ENCODE measurements around the gene SSH2. TPM values are rescaled to one million over a fixed set of nuclear protein-coding genes. Genes with fewer than 3 reads are reported as not detected.
A peak's percentile ranks its signal among the peaks of the same experiment; 100 is the strongest.
"Not testable (repeated sequence)": the region's sequence is repeated elsewhere in the genome, so short reads cannot be mapped to it uniquely, and the experiment has no call there.

Gene SSH2, protein sequence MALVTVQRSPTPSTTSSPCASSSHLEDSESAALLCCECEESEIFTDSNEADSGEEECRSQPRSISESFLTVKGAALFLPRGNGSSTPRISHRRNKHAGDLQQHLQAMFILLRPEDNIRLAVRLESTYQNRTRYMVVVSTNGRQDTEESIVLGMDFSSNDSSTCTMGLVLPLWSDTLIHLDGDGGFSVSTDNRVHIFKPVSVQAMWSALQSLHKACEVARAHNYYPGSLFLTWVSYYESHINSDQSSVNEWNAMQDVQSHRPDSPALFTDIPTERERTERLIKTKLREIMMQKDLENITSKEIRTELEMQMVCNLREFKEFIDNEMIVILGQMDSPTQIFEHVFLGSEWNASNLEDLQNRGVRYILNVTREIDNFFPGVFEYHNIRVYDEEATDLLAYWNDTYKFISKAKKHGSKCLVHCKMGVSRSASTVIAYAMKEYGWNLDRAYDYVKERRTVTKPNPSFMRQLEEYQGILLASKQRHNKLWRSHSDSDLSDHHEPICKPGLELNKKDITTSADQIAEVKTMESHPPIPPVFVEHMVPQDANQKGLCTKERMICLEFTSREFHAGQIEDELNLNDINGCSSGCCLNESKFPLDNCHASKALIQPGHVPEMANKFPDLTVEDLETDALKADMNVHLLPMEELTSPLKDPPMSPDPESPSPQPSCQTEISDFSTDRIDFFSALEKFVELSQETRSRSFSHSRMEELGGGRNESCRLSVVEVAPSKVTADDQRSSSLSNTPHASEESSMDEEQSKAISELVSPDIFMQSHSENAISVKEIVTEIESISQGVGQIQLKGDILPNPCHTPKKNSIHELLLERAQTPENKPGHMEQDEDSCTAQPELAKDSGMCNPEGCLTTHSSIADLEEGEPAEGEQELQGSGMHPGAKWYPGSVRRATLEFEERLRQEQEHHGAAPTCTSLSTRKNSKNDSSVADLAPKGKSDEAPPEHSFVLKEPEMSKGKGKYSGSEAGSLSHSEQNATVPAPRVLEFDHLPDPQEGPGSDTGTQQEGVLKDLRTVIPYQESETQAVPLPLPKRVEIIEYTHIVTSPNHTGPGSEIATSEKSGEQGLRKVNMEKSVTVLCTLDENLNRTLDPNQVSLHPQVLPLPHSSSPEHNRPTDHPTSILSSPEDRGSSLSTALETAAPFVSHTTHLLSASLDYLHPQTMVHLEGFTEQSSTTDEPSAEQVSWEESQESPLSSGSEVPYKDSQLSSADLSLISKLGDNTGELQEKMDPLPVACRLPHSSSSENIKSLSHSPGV (N-terminal part only)
- 33.8 TPM for polyA plus RNA-seq (2012; ENCODE audit: insufficient read depth, insufficient read length)

DNA sequence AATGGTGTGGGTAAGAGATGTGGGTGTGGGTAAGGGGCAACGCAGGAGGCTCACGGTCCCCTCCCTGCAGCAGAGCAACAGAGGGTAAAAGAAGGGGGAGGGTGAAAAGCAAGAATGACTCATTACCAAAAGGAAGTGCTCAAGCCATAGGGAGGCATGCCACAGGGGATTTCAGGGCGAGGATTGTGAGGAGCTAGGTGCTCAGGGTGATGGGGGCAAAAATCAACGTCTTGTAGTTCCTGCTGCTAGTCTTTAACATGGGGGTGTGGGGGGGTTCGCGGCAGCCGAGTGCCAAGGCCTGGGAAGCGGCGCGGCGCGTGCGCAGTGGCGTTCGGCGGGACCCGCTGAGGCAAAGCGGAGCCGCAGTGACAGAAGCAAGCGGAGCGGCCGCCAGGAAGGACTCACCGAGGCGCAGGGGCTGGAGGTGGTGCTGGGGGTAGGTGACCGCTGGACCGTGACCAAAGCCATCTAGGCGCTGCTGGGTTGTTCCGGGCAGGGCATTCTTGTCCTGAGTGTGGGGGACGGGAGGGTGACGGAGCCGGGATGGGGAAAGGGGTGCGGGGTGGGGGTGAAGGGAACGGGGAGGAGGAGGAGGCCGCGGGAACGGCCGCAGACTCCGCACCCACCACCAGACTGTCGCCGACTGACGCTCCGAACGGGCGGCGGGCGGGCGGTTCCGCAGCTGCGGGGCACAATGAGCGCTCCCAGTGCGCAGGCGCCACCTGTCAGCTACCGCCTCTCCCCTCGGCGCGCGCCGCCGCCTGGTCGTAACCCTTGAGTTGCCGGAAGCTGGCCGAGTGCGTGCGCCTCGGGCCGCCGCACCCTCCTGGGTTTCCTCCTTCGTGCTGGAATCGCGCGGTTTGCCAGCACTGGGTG, at the start of gene SSH2:
TSS of gene SSH2 (minus strand) at position 696 of the 876 bp plus-strand sequence. CDS start at position 468, 228 bp downstream.
- DNase-seq (ENCODE audit: low read depth, low spot score), result peak; percentile 78

DNA sequence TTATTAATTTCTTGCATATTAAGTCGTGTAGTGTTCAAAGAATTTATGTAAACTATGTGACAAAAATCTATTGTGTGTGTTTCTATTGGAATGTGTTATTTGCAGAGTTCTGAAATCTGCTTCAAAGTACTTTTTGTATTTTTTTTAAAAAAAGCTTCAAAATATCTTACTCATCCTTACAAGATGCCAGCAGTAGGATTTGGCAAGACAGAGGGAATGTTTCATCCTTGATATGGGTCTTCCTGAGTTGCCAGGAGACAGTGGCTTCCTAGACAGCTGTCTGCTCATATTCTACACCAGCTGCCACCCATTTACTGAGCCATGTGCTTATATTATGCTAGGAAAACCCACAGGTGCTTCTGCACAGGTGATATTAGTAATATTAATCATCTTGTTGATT, 47.8 kb upstream of the SSH2 start:
- H3K4me3 ChIP-seq (ENCODE audit: low read length), result no peak overlapping the region
- no peak for DNase-seq (ENCODE audit: low read depth, low spot score)

More for the DNA sequence above, at the start of gene SSH2:
- H3K4me3 ChIP-seq (ENCODE audit: low read length), result peak within 1 kb of the TSS; percentile 99

DNA sequence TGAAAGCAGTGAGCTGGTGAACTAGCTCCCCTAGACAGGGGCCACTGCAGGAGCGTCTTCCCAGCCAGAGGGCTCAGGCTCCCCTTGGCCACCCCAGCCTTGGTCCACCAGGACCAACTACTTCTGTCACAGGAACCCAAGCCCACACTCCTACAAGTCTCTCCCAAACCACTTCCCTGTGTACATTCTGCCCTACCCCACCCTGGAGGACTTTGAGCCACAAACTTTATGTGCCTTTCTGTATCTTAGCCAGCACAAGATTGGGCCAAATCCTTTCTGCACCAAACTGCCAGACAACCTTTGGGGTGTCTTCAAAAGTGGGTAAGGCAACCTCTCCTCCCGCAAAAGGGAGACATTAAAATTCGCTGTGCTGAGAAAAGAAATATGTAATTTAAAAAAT, 43.0 kb upstream of the SSH2 start:
- no peak overlapping the region for H3K4me3 ChIP-seq (ENCODE audit: low read length)
- DNase-seq (ENCODE audit: low read depth, low spot score), result no peak

DNA sequence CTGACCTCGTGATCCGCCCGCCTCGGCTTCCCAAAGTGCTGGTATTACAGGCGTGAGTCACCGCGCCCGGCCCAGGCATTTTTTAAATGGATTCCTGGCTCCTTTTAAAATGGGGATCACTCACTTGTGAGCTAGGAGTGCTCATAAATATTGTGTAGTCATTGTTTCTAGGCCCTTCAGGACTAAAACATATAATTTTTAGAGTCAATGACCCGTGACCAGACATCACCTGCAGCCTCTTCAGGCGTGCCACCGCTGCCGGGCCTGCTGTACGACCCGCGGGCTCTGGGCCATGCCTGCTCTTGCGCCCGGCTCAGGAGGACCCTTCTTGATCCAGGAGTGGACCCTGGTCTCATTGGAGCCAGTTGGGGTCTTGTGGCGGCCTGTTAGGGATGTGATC, 42.2 kb upstream of the SSH2 start:
- H3K4me3 ChIP-seq (ENCODE audit: low read length), result no peak overlapping the region
- no peak for DNase-seq (ENCODE audit: low read depth, low spot score)

DNA sequence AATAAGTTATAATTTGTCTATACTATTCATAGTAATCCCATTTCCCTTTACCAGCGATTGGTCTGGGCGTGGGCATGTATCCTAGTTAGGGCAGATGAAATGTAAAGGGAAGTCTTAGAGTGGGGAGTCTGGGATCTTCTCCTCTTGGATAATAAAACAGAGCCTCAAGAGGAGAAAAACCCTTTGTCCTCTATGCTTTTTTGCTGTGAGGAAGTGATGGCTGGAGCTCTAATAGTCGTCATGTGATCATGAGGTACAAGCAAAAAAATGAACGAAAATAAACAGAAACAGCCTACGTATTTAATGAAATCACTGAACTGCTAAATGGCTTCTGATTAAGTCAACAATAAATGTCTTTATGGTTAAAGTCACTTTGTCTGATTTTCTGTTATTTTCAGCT, 38.2 kb upstream of the SSH2 start:
- no peak for DNase-seq (ENCODE audit: low read depth, low spot score)
- no peak overlapping the region for H3K4me3 ChIP-seq (ENCODE audit: low read length)

DNA sequence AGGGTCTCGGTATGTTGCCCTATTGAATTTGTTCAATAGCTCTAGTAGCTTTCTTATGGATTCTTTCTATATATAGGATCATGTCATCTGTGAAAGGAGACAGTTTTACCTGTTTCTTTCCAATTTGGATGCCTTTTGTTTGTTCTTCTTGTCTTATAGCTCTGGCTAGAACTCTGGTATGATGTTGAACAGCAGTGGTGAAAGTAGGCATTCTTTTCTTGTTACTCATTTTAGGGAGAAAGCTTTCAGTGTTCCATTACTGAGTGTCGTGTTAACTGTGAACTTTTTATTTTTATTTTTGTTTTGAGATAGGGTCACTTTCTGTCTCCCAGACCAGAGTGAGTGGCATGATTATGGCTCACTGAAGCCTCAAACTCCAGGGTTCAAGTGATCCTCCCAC, 32.6 kb upstream of the SSH2 start:
- no peak for DNase-seq (ENCODE audit: low read depth, low spot score)
- H3K4me3 ChIP-seq (ENCODE audit: low read length), result no peak overlapping the region

DNA sequence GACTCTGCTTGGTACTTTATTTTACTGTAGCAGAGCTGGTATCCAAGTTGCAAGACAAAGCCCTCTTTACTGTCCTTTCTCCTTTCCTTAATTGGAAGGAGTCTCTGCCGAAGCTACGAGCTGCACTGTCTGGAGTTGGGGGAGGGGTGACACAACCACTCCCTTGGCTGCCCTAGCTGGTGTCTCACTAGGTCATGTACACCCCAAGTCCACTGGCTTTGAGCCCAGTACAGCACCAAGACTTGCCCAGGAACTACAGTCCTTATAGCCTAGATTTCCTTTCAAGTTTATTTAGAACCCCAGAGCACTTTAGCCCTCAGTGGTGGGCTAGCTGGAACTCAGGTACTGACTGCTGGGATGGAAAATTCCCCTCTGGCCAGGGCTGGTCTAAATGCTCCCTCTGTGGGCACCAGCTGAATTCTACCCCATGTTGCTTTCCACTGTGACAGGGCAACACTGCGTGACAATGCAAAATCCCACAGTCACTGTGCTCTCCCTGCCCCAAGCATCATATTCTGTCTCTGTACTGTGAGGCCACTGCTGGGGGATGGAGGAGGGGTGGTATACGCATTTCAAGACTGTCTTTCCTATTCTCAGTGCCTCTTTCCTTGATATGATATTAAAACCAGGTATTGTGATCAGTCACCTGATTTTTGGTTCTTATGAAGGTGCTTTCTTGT, 29.8 kb upstream of the SSH2 start:
- no peak for DNase-seq (ENCODE audit: low read depth, low spot score)
- H3K4me3 ChIP-seq (ENCODE audit: low read length), result no peak overlapping the region

DNA sequence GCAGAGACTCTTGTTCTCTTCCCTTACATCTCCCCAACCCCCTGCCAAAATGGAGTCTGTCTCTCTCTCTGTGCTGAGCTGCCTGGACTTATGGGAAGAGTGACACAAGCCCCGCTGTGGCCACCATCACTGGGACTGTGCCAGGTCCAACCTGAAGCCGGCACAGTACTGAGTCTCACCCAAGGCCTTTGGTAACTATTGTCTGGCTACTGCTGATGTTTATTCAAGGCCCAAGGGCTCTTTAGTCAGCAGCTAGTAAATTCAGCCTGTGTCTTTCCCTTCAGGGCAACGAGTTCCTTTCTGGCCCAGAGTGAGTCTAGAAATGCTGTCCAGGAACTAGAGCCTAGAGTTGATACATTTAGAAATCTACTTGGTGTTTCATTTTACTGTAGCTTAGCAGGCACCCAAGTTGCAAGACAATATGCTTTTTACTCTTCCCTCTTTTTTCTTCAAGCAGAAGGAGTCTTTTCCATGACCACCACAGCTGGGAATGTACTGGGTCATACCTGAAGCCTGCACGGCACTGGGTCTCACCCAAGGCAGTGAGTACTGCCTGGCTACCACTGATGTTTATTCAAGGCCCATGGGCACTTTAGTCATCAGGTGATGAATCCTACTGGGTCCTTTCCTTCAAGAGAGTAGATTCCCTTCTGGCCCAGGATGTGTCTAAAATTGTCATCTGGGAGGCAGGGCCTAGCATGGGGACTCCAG, 29.1 kb upstream of the SSH2 start:
- no peak for DNase-seq (ENCODE audit: low read depth, low spot score)

DNA sequence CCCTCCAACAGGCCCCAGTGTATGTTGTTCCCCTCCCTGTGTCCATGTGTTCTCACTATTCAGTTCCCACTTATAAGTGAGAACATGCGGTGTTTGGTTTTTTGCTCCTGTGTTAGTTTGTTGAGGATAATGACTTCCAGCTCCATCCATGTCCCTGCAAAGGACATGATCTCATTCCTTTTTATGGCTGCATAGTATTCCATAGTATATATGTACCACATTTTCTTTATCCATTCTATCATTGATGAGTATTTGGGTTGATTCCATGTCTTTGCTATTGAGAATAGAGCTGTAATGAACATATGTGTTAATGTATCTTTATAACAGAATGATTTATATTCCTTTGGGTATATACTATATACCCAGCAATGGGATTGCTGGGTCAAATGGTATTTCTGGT, 27.5 kb upstream of the SSH2 start:
- not testable (repeated sequence) for DNase-seq (ENCODE audit: low read depth, low spot score); H3K4me3 ChIP-seq (ENCODE audit: low read length)

More for the DNA sequence above, 29.1 kb upstream of the SSH2 start:
- no peak overlapping the region for H3K4me3 ChIP-seq (ENCODE audit: low read length)

DNA sequence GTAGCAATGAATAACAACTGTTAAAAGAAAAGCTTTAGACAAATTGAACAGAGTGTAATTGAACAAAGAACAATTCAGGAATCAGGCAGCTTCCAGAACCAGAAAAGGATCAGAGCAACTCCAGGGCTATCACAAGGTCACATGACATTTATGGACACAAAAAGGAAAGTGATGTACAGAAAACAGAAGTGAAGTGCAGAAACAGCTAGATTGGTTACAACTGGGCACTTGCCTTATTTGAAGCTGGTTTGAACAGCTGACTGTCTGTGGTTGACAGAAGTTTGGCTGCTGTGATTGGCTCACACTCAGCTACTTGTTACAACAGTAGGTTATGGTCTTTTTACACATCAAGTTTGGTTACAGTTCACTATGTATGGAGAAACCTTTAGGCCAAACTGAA, 26.2 kb upstream of the SSH2 start:
- no peak for DNase-seq (ENCODE audit: low read depth, low spot score)
- no peak overlapping the region for H3K4me3 ChIP-seq (ENCODE audit: low read length)

DNA sequence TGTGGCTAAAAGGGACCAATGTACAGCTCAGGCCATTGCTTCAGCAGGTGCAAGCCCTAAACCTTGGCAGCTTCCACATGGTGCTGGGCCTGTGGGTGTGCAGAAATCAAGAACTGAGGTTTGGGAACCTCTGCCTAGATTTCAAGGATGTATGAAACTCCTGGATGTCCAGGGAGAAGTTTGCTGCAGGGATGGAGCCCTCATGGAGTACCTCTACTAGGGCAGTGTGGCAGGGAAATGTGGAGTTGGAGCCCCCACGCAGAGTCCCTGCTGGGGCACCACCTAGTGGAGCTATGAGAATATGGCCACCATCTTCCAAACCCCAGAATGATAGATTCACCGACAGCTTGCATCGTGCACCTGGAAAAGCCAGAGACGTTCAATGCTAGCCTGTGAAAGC, 24.4 kb upstream of the SSH2 start:
- DNase-seq (ENCODE audit: low read depth, low spot score), result no peak
- no peak overlapping the region for H3K4me3 ChIP-seq (ENCODE audit: low read length)

DNA sequence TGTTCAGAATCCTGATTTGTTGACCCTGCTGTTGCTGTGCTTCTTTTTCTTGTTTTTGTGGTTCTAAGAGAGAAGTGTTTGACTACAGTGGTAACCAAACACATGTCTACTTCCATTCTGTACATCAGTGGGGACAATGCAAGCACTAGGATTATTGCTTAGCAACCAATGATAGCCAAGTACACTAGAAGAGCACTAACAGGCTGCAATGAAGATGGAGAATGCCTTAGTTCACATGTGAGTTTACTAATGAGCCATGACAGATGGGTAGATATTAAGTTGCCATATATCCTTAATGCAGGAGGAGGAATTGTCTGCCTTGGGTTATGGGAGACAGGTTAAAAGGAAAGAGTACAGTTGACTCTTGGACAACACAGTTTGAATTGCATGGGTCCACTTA, 19.7 kb upstream of the SSH2 start:
- no peak for DNase-seq (ENCODE audit: low read depth, low spot score)
- no peak overlapping the region for H3K4me3 ChIP-seq (ENCODE audit: low read length)

DNA sequence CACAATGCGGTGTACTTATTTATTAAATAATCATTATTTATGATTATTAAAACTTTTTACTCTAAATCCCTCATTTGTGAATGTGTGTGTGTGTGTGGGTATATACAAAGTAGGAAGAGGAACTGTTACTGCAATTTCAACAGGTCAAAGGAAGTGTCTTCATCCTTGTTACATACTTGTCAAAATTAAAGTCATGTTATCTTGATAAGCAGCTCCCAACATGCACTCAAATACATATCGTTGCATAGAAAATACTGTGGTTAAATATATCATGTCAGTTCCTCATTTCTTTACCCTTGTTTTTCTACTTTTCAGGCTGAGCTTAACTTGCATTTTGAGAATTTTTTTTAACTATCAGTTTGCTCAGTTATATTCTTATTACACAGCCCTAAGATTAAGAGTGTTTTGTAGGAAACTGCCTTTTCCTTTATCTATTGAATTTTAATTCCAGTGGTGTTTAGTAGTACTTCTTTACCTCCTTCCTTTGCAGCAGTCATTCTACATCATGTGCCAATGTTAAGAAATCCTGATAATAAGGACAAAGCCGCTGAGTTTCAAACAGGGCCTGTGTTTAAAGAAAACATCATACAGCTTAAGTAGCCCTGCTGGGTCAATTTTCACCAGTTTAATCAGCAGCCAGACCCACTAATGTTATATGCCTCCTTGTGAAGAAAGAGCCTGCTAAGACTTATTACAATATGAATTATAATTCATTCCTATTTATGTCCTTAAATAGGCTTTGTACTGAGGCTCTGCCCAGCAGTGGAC, 18.6 kb upstream of the SSH2 start:
- H3K4me3 ChIP-seq (ENCODE audit: low read length), result no peak overlapping the region
- DNase-seq (ENCODE audit: low read depth, low spot score), result no peak

DNA sequence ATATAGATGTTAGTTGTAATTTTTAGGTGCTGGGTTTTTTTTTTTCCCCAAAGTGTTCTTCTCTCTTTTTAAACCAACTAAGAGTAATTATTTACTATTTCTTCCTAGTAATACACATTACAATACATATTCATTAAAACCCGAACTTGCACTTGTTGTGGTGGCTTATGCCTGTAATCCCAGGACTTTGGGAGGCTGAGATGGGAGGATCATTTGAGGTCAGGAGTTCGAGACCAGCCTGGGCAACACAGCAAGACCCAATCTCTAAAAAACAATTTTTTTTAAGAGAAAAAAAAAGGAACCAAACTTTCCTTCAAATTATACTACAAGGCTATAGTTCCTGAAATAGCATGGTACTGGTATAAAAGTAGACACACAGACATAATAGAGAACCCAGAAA, 15.3 kb upstream of the SSH2 start:
- DNase-seq (ENCODE audit: low read depth, low spot score), result no peak
- H3K4me3 ChIP-seq (ENCODE audit: low read length), result no peak overlapping the region

DNA sequence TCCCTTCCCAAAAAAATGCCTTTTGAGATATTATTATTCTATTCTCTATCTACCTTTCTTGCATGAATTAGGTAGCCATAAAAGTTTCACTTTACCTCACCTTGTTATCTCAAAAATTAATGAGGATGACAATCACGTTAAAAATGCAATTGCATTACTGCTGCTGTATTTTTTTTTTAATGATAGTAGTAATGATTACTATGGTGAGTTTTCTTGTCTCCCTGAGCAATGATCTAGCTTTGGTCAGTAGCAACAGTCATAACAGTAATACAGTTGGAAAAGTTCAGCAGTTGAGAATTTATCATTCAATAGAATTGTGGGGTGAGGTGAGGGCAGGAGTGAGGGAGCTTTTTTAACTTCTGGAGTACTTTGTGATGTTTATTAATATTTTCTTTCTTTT, 11.3 kb upstream of the SSH2 start, which contains the start of gene EFCAB5:
TSS of gene EFCAB5 (plus strand) at position 301 of the 400 bp plus-strand sequence. CDS start 163 bp downstream, outside the sequence.
- H3K4me3 ChIP-seq (ENCODE audit: low read length), result no peak within 1 kb of the TSS
- no peak for DNase-seq (ENCODE audit: low read depth, low spot score)

DNA sequence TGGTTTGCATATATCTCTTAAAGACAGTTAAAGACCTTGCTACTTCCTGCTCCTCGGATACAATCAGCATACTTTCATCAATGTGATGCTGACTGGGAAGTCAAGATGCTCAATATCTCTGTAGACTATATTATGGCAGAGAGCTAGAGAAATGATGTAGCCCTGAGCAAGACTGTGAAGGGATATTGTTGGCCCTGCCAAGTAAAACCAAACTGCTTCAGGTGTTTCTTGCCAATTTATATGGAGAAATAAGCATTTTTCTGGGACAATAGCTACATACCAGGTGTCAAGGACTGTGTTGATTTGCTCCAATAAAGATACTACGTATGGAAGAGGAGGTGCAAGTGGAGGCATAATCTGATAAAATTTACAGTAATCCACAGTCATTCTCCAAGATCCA, 6.7 kb upstream of the SSH2 start:
- H3K4me3 ChIP-seq (ENCODE audit: low read length), result no peak overlapping the region

DNA sequence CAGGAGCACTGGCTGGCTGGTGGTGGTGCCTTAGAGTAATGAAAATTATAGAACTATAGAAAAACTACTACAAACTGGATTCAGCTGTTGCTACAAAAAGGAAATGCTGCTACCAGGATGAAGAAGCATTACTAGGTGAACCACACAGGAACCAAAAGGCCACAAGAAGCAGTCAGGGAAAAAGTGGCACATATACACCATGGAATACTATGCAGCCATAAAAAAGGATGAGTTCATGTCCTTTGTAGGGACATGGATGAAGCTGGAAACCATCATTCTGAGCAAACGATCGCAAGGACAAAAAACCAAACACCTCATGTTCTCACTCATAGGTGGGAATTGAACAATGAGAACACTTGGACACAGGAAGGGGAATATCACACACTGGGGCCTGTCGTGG, 5.9 kb upstream of the SSH2 start:
- H3K4me3 ChIP-seq (ENCODE audit: low read length), result not testable (repeated sequence)

More for the DNA sequence above, 6.7 kb upstream of the SSH2 start:
- no peak for DNase-seq (ENCODE audit: low read depth, low spot score)

More for the DNA sequence above, 5.9 kb upstream of the SSH2 start:
- not testable (repeated sequence) for DNase-seq (ENCODE audit: low read depth, low spot score)
